Type B pancreatic cell (in vitro differentiated cells): ENCODE results near the gene IL7R. TPM values are rescaled to one million over a fixed set of nuclear protein-coding genes. Genes with fewer than 3 reads are reported as not detected.
"Not testable (repeated sequence)": the region's sequence is repeated elsewhere in the genome, so short reads cannot be mapped to it uniquely, and the experiment has no call there.

Experiments
- DNase-seq: peaks from one replicate; pipeline ENCODE4 v3.0.0; 2021; ENCODE audit warnings: mixed read lengths; ENCODE audit not compliant: unreplicated experiment; ENCODE audit errors: extremely low spot score
- H3K27ac Mint-ChIP-seq: 2 replicates; pipeline ENCODE4 v1.8.0; 2021; ENCODE audit warnings: mild to moderate bottlenecking, mixed read lengths
- H3K27me3 Mint-ChIP-seq: 2 replicates; pipeline ENCODE4 v1.8.0; 2021; ENCODE audit warnings: mixed read lengths
- H3K36me3 Mint-ChIP-seq: 2 replicates; pipeline ENCODE4 v1.8.0; 2021; ENCODE audit warnings: mixed read lengths
- H3K4me1 Mint-ChIP-seq: one replicate; pipeline ENCODE4 v1.8.0; 2021; ENCODE audit warnings: mixed read lengths; ENCODE audit not compliant: unreplicated experiment
- H3K4me3 Mint-ChIP-seq: 2 replicates; pipeline ENCODE4 v1.8.0; 2021; ENCODE audit warnings: mild to moderate bottlenecking, mixed read lengths
- H3K9me3 Mint-ChIP-seq: 2 replicates; pipeline ENCODE4 v1.8.0; 2021; ENCODE audit warnings: mixed read lengths
- CTCF ChIP-seq: fragments of 200-600 bp; sonication (generic); conservative IDR thresholded peaks from 2 replicates; pipeline ENCODE4 v1.5.0; 2021; ENCODE audit warnings: antibody characterized with exemption, mild to moderate bottlenecking
- total RNA-seq: library from RNA; stranded (reverse); gene quantifications from 2 replicates; pipeline ENCODE4 v1.2.1, GENCODE V29; 2021; ENCODE audit warnings: low replicate concordance

The IL7R gene
- total RNA-seq, 1 donor from 2014 or later = not detected

- Mint-ChIP-seq H3K4me1 (no peaks in the 10 kb centered on the region), H3K27me3 (no peaks in the 10 kb centered on the region), H3K9me3 (no peaks in the 10 kb centered on the region), H3K4me3 (no peak overlapping the region), H3K27ac (no peak overlapping the region), H3K36me3 (no peaks in the 10 kb centered on the region)
- no peak for TF ChIP-seq CTCF
- DNase-seq = no peak
Observed at GRCh38 chr5:35884191-35884769, 27.6 kb downstream of the IL7R start.

- Mint-ChIP-seq H3K27me3 (no peaks in the 10 kb centered on the region), H3K4me1 (peaks cover under 1% of the 10 kb centered on the region), H3K36me3 (no peaks in the 10 kb centered on the region), H3K27ac (no peak overlapping the region), H3K4me3 (no peak overlapping the region), H3K9me3 (no peaks in the 10 kb centered on the region)
- no peak for DNase-seq
- TF ChIP-seq CTCF = no peak
Observed at GRCh38 chr5:35884773-35885172, 28.1 kb downstream of the IL7R start.

- H3K4me3 Mint-ChIP-seq = no peak overlapping the region
- DNase-seq = no peak
- no peak for TF ChIP-seq CTCF
- no peak overlapping the region for H3K27ac Mint-ChIP-seq
- no peaks in the 10 kb centered on the region for H3K36me3 Mint-ChIP-seq
- H3K9me3 Mint-ChIP-seq = no peaks in the 10 kb centered on the region
- peaks cover 6% of the 10 kb centered on the region for H3K4me1 Mint-ChIP-seq
- no peaks in the 10 kb centered on the region for H3K27me3 Mint-ChIP-seq
Observed at GRCh38 chr5:35886381-35886780, 29.7 kb downstream of the IL7R start.

DNA sequence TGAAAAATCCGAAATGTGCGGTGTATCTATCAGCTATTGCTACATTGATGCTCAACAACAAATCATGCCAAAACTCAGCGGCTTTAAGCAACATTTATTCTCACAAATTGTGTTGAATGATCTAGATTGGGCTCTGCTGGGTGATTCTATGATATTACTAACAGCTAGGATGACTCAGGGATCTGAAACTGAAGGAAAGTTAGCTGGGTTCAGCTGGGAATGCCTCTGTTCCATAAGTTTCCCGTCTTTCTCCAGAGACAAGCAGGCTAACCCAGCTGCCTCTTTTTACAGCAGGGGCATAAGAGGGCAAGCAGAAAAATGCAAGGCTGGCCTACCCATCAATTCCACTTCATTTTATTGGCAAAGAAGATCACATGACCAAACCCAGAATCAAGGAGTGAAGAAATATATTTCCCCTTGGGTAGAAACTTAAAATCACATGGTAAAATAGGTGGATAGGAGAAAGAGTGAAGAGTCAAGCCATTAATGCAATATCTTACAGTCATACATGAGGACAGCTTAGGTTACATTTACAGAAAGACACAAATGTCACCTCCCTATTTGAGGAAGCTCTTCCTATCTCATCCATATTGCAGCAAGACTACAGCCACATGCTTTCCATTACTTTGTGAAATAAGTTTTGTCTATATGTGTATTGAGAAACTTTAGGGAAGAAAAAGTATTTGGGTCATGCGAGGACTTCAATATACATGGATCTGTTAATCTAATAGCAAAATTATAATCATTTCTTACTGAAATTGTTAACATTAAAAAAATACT lies 30.8 kb downstream of the IL7R start:
- Mint-ChIP-seq H3K36me3 (no peaks in the 10 kb centered on the region), H3K27me3 (no peaks in the 10 kb centered on the region), H3K27ac (no peak overlapping the region), H3K4me3 (no peak overlapping the region), H3K4me1 (peaks cover 6% of the 10 kb centered on the region), H3K9me3 (no peaks in the 10 kb centered on the region)
- DNase-seq = no peak
- TF ChIP-seq CTCF = no peak

DNA sequence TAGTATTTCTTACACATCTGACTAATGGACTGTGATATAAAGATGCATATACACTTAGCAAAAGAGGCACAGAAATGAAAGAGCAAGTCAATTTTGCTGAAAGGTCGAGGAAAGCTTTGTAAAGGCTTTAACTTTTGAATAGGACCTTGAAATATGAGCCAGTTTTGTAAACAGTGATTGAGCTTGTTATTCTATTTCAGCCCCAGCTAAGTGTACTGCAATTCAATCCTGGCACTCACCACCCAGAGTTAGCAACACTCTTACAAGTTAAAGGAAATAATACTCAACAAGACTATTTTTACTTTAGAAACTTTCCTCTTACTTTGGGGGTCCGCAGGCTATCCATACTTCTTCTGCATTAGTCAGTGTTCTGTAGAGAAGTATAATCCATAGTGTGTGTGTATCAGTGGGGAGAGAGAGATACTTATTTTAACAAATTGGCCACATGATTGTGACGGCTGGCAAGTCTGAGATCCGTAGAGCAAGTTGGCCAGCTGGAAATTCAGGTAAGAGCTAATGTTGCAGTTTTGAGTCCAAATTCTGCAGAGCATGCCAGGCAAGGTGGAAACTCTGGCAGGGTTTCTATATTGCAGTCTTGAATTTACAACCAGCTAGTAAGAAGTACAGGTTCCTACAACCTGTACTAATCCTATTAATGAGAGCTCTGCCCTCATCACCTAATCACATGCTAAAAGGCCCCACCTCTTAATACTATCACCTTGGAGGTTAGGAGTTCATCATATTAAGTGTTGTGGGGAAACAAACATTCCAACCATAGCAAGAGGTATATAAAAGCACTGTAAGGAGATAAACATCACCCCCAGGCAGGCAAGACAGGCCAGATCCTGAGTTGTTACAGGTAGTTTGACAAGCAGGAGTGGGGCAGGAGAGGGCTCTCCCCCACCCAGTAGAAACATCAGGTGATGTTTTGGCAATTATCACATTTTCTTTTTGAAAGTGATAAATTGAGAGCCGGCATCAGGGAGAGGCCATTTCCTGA lies 33.6 kb downstream of the IL7R start:
- no peak for DNase-seq
- peak overlapping the region; percentile 0 for H3K4me3 Mint-ChIP-seq
- H3K27ac Mint-ChIP-seq = peak overlapping the region; percentile 11
- TF ChIP-seq CTCF = no peak
- no peaks in the 10 kb centered on the region for H3K36me3 Mint-ChIP-seq
- peaks cover 6% of the 10 kb centered on the region for H3K4me1 Mint-ChIP-seq
- no peaks in the 10 kb centered on the region for H3K27me3 Mint-ChIP-seq
- H3K9me3 Mint-ChIP-seq = no peaks in the 10 kb centered on the region

GRCh38 chr5:35892799-35893198 lies 36.1 kb downstream of the IL7R start:
- H3K4me3 Mint-ChIP-seq, H3K4me1 Mint-ChIP-seq, H3K36me3 Mint-ChIP-seq, DNase-seq, H3K9me3 Mint-ChIP-seq, H3K27ac Mint-ChIP-seq, H3K27me3 Mint-ChIP-seq: not testable (repeated sequence)
